ENCODE data around the gene NUP58. TPM values are rescaled to one million over a fixed set of nuclear protein-coding genes. Genes with fewer than 3 reads are reported as not detected.

The NUP58 gene
- total and polyA plus RNA-seq, 9 donors = 15.3 to 57.0 (median 42.9) TPM

DNA sequence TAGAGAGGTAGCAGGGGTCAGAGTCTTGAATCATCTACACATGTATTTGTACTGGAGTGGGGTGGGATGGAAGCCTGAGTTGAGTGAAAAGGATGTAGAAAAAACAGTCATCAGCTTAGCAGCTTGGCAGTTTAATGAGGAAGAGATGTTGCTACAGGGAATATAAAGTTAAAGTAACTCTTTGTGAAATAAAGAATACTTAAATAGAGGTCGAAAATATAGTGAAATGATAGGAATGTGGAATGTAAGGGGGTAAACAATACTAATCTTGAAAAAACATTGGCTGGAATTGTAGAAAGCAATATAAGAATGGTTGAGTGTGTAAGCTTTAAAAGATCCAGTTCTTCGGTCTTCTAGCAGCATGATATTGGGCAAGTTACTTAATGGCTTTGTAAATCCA lies 22.7 kb downstream of the NUP58 start:
- WGBS, 3 donors = 25 to 55% (median 27%) methylated on average over 2 of the region's 2 CpGs
- Histone ChIP-seq H3K4me1 (ENCODE audit: insufficient read depth) (no peaks in the 10 kb centered on the region), H3K9me3 (no peaks in the 10 kb centered on the region), H3K27ac (no peak overlapping the region), H3K27me3 (no peaks in the 10 kb centered on the region), H3K4me3 (no peak overlapping the region), H3K36me3 (no peaks in the 10 kb centered on the region)
- TF ChIP-seq EP300 (IDR thresholded peaks at IDR 0.05) (no peak), POLR2A (IDR thresholded peaks at IDR 0.05) (no peak)
- TF ChIP-seq, protein P1, sequence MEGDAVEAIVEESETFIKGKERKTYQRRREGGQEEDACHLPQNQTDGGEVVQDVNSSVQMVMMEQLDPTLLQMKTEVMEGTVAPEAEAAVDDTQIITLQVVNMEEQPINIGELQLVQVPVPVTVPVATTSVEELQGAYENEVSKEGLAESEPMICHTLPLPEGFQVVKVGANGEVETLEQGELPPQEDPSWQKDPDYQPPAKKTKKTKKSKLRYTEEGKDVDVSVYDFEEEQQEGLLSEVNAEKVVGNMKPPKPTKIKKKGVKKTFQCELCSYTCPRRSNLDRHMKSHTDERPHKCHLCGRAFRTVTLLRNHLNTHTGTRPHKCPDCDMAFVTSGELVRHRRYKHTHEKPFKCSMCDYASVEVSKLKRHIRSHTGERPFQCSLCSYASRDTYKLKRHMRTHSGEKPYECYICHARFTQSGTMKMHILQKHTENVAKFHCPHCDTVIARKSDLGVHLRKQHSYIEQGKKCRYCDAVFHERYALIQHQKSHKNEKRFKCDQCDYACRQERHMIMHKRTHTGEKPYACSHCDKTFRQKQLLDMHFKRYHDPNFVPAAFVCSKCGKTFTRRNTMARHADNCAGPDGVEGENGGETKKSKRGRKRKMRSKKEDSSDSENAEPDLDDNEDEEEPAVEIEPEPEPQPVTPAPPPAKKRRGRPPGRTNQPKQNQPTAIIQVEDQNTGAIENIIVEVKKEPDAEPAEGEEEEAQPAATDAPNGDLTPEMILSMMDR (IDR thresholded peaks at IDR 0.05) = no peak
- no peak for DNase-seq
- intact Hi-C loops (cut with DNase I) = no loop called here

DNA sequence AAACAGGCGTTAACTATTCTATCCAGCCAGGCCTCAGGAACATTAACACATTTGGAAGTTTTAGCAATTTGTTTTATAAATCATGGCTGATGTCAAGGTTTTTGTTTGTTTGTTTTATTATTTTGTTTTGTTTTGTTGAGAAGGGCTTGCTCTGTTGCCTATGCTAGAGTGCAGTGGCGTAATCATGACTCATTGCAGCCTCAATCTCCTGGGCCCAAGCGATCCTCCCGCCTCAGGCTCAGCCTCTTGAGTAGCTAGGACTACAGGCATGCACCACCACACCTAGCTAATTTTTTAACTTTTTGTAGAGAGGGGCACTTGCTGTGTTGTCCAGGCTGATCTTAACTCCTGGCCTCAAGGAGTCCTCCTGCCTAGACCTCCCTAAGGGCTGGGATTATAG lies 28.3 kb downstream of the NUP58 start:
- no peak for TF ChIP-seq POLR2A (IDR thresholded peaks at IDR 0.05)
- no peak for TF ChIP-seq EP300 (IDR thresholded peaks at IDR 0.05)
- TF ChIP-seq, protein P1 (IDR thresholded peaks at IDR 0.05) = no peak
- Histone ChIP-seq H3K27me3 (no peaks in the 10 kb centered on the region), H3K4me3 (no peak overlapping the region), H3K27ac (no peak overlapping the region), H3K36me3 (no peaks in the 10 kb centered on the region), H3K4me1 (ENCODE audit: insufficient read depth) (no peaks in the 10 kb centered on the region), H3K9me3 (no peaks in the 10 kb centered on the region)
- intact Hi-C loops (cut with DNase I) = no loop called here
- no peak for DNase-seq
- 80 to 94% (median 88%) methylated on average over 4 of the region's 4 CpGs for WGBS, 3 donors

DNA sequence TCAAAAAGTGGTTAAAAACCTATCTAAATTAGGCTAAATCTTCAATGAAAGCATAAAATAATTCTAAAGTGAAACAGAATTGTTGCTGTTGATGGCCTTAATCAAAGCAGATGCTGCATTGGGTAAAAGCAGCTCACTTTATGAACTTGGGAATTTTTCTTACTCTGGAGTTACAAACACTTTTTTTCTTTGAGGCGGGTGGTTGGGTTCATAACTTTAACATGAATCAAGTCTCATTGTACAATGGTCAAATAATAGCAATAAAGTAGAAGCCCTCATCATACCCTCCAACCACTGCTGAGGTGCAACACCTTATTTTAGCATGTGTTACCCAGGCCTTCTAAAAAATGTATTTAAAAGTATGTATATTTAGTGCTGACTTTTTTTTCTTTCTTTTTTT lies 29.1 kb downstream of the NUP58 start:
- DNase-seq = no peak
- TF ChIP-seq, protein P1 (IDR thresholded peaks at IDR 0.05) = no peak
- TF ChIP-seq POLR2A (IDR thresholded peaks at IDR 0.05) (no peak), EP300 (IDR thresholded peaks at IDR 0.05) (no peak)
- Histone ChIP-seq H3K36me3 (no peaks in the 10 kb centered on the region), H3K27me3 (no peaks in the 10 kb centered on the region), H3K27ac (no peak overlapping the region), H3K4me1 (ENCODE audit: insufficient read depth) (no peaks in the 10 kb centered on the region), H3K4me3 (no peak overlapping the region), H3K9me3 (no peaks in the 10 kb centered on the region)
- intact Hi-C loops (cut with DNase I) = no loop called here
- 54 to 94% (median 63%) methylated on average over 1 of the region's 1 CpG for WGBS, 3 donors

DNA sequence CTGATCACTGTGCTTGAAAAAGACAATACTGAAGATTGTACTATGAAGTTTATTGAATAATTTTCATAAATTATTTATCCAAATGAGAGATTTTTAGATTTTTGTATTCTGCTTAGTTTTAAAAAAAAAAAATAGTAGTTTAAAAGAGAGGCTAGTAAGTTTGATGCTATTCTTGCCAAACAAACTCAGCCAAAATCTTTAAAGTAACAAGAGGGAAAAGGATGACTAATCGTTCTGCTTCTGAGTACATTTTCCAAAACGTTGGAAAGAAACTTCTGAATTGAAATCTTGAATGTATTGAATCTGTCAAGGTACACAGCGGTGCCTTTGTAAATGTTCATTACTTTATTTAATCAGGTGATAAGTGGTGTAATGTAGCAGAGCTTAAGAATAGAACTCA lies 34.4 kb downstream of the NUP58 start:
- no peak overlapping the region for H3K4me3 ChIP-seq
- H3K27me3 ChIP-seq = no peaks in the 10 kb centered on the region
- no peaks in the 10 kb centered on the region for H3K9me3 ChIP-seq
- no peaks in the 10 kb centered on the region for H3K36me3 ChIP-seq
- H3K4me1 ChIP-seq (ENCODE audit: insufficient read depth) = no peaks in the 10 kb centered on the region
- no peak for DNase-seq
- intact Hi-C loops (cut with DNase I) = no loop called here
- TF ChIP-seq, protein P1 (IDR thresholded peaks at IDR 0.05) = no peak
- TF ChIP-seq POLR2A (IDR thresholded peaks at IDR 0.05) (no peak), EP300 (IDR thresholded peaks at IDR 0.05) (no peak)
- WGBS, 3 donors = 32 to 40% (median 35%) methylated on average over 3 of the region's 3 CpGs
- H3K27ac ChIP-seq = no peak overlapping the region

DNA sequence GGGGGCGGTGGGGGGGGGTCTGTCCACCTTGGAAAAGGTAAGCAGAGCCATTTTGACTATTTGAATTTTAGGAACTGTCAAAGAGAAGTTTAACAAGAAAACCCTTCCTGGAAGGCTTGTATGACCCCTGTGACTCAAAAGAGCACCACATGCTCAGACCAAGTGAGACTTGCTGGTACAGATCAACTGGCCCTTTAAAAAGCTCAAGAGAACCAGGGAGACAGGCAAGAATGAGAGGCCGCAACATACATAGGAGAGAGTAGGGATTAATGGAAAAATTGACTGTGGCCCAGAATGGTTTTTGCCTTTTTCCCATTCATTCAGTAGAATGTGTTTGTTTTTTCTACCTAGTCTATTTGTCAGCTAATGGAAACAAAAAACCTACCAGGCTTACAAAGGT lies 44.2 kb downstream of the NUP58 start:
- WGBS, 3 donors = 88 to 91% (median 89%) methylated on average over 2 of the region's 2 CpGs
- intact Hi-C loops (cut with DNase I) = no loop called here
- DNase-seq = no peak
- Histone ChIP-seq H3K4me1 (ENCODE audit: insufficient read depth) (no peaks in the 10 kb centered on the region), H3K4me3 (no peak overlapping the region), H3K36me3 (no peaks in the 10 kb centered on the region), H3K9me3 (no peaks in the 10 kb centered on the region), H3K27ac (no peak overlapping the region), H3K27me3 (no peaks in the 10 kb centered on the region)
- TF ChIP-seq, protein P1 (IDR thresholded peaks at IDR 0.05) = no peak
- TF ChIP-seq EP300 (IDR thresholded peaks at IDR 0.05) (no peak), POLR2A (IDR thresholded peaks at IDR 0.05) (no peak)
